Measurements from ENCODE around the gene NFE2L2.
A peak's percentile ranks its signal among the peaks of the same experiment; 100 is the strongest.
"Not testable (repeated sequence)": the region's sequence is repeated elsewhere in the genome, so short reads cannot be mapped to it uniquely, and the experiment has no call there.

Gene NFE2L2

GRCh38 chr2:177232098-177232704 is 32.3 kb downstream of the NFE2L2 start:
- DNase-seq: no peak

- no peak for DNase-seq
Observed at GRCh38 chr2:177231270-177231669, 33.3 kb downstream of the NFE2L2 start.

GRCh38 chr2:177229442-177230242 is 34.9 kb downstream of the NFE2L2 start:
- DNase-seq: no peak

- DNase-seq: no peak
Observed at GRCh38 chr2:177225965-177226360, 38.6 kb downstream of the NFE2L2 start.

GRCh38 chr2:177223436-177223835 is 41.1 kb downstream of the NFE2L2 start:
- DNase-seq: not testable (repeated sequence)

- DNase-seq: no peak
Observed at GRCh38 chr2:177221970-177222369, 42.6 kb downstream of the NFE2L2 start.

GRCh38 chr2:177221534-177221933 is 43.0 kb downstream of the NFE2L2 start:
- no peak for DNase-seq

- not testable (repeated sequence) for DNase-seq
Observed at GRCh38 chr2:177219787-177220186, 44.7 kb downstream of the NFE2L2 start.

GRCh38 chr2:177217247-177217843 is 47.2 kb downstream of the NFE2L2 start:
- no peak for DNase-seq

- peak; percentile 86 to 96 (median 90) for DNase-seq
Observed at GRCh38 chr2:177212891-177213856, 51.4 kb downstream of the NFE2L2 start.

GRCh38 chr2:177212106-177212890 is 52.2 kb downstream of the NFE2L2 start, which contains the start of gene HNRNPA3:
HNRNPA3 (plus strand) TSS chr2:177212794; CDS start chr2:177212800, 6 bp downstream.
- peak; percentile 99 to 100 (median 99) for DNase-seq

GRCh38 chr2:177211576-177212105 is 52.9 kb downstream of the NFE2L2 start:
- no peak for DNase-seq

GRCh38 chr2:177211169-177211568 is 53.4 kb downstream of the NFE2L2 start:
- no peak for DNase-seq

- no peak for DNase-seq
Observed at GRCh38 chr2:177207101-177207500, 57.4 kb downstream of the NFE2L2 start.

- no peak for DNase-seq
Observed at GRCh38 chr2:177204417-177204816, 60.1 kb downstream of the NFE2L2 start.

- no peak for DNase-seq
Observed at GRCh38 chr2:177201919-177202346, 62.6 kb downstream of the NFE2L2 start.

- DNase-seq: not testable (repeated sequence)
Observed at GRCh38 chr2:177200419-177200818, 64.1 kb downstream of the NFE2L2 start.

- DNase-seq: no peak
Observed at GRCh38 chr2:177195194-177195593, 69.3 kb downstream of the NFE2L2 start.

- DNase-seq: no peak
Observed at GRCh38 chr2:177193240-177193639, 71.3 kb downstream of the NFE2L2 start.

- no peak for DNase-seq
Observed at GRCh38 chr2:177192788-177193187, 71.7 kb downstream of the NFE2L2 start.

- no peak for DNase-seq
Observed at GRCh38 chr2:177190941-177191340, 73.6 kb downstream of the NFE2L2 start.

Measured in stimulated activated naive CD4-positive, alpha-beta T cell (primary cell).